ENCODE data around the gene CHCHD4. TPM values are rescaled to one million over a fixed set of nuclear protein-coding genes. Genes with fewer than 3 reads are reported as not detected.
A peak's percentile ranks its signal among the peaks of the same experiment; 100 is the strongest.

The CHCHD4 gene
- total RNA-seq, 1 donor from 2014 or later: 9.2 TPM

GRCh38 chr3:14130230-14130629, 5.6 kb upstream of the CHCHD4 start:
- Mint-ChIP-seq H3K4me3 (no peak overlapping the region), H3K36me3 (peaks cover 35% of the 10 kb centered on the region), H3K27me3 (ENCODE audit: insufficient read depth, low read depth) (no peaks in the 10 kb centered on the region), H3K4me1 (peaks cover 11% of the 10 kb centered on the region), H3K27ac (no peak overlapping the region), H3K9me3 (no peaks in the 10 kb centered on the region)
- Histone ChIP-seq H3K4me2 (no peak overlapping the region), H2AFZ (replicated peaks) (no peak overlapping the region), H3K9me3 (ENCODE audit: low read depth) (no peaks in the 10 kb centered on the region), H3K4me1 (no peaks in the 10 kb centered on the region), H3K27me3 (no peaks in the 10 kb centered on the region), H3K4me3 (no peak overlapping the region), H3K36me3 (no peaks in the 10 kb centered on the region), H4K20me1 (ENCODE audit: low read depth) (peaks cover 19% of the 10 kb centered on the region), H3K9ac (no peak overlapping the region), H3K79me2 (ENCODE audit: low read depth) (peaks cover 29% of the 10 kb centered on the region), H3K27ac (no peak overlapping the region), H3F3A (ENCODE audit: low read depth) (peaks cover 9% of the 10 kb centered on the region)
- TF ChIP-seq EZH2 (IDR thresholded peaks at IDR 0.05): no peak
- no peak for TF ChIP-seq CTCF (IDR thresholded peaks at IDR 0.05)
- TF ChIP-seq EZH2phosphoT487 (IDR thresholded peaks at IDR 0.05): no peak
- DNase-seq (ENCODE audit: low spot score): no peak

- H3K4me1 Mint-ChIP-seq: peaks cover 11% of the 10 kb centered on the region
- Histone ChIP-seq H3K9me3 (ENCODE audit: low read depth) (no peaks in the 10 kb centered on the region), H4K20me1 (ENCODE audit: low read depth) (peaks cover 19% of the 10 kb centered on the region), H3K27ac (no peak overlapping the region), H3K9ac (no peak overlapping the region), H3K4me1 (no peaks in the 10 kb centered on the region), H3K4me2 (no peak overlapping the region), H3K27me3 (no peaks in the 10 kb centered on the region), H2AFZ (replicated peaks) (no peak overlapping the region), H3K79me2 (ENCODE audit: low read depth) (peaks cover 29% of the 10 kb centered on the region), H3F3A (ENCODE audit: low read depth) (peaks cover 12% of the 10 kb centered on the region), H3K4me3 (no peak overlapping the region), H3K36me3 (no peaks in the 10 kb centered on the region)
- no peak overlapping the region for H3K27ac Mint-ChIP-seq
- H3K4me3 Mint-ChIP-seq: no peak overlapping the region
- no peaks in the 10 kb centered on the region for H3K27me3 Mint-ChIP-seq (ENCODE audit: insufficient read depth, low read depth)
- peaks cover 35% of the 10 kb centered on the region for H3K36me3 Mint-ChIP-seq
- no peak for DNase-seq (ENCODE audit: low spot score)
- no peaks in the 10 kb centered on the region for H3K9me3 Mint-ChIP-seq
- no peak for TF ChIP-seq EZH2 (IDR thresholded peaks at IDR 0.05)
- TF ChIP-seq CTCF (IDR thresholded peaks at IDR 0.05): no peak
- no peak for TF ChIP-seq EZH2phosphoT487 (IDR thresholded peaks at IDR 0.05)
Measured at GRCh38 chr3:14129296-14129695, 4.6 kb upstream of the CHCHD4 start.

- H3K4me1 Mint-ChIP-seq: peaks cover 13% of the 10 kb centered on the region
- TF ChIP-seq EZH2phosphoT487 (IDR thresholded peaks at IDR 0.05): no peak
- Histone ChIP-seq H3K4me3 (no peak overlapping the region), H3K9me3 (ENCODE audit: low read depth) (no peaks in the 10 kb centered on the region), H3K4me1 (no peaks in the 10 kb centered on the region), H2AFZ (replicated peaks) (no peak overlapping the region), H3K79me2 (ENCODE audit: low read depth) (peaks cover 29% of the 10 kb centered on the region), H3K27ac (no peak overlapping the region), H3K27me3 (peaks cover 3% of the 10 kb centered on the region), H4K20me1 (ENCODE audit: low read depth) (peaks cover 19% of the 10 kb centered on the region), H3K9ac (no peak overlapping the region), H3K4me2 (no peak overlapping the region), H3F3A (ENCODE audit: low read depth) (peaks cover 12% of the 10 kb centered on the region), H3K36me3 (no peaks in the 10 kb centered on the region)
- H3K27me3 Mint-ChIP-seq (ENCODE audit: insufficient read depth, low read depth): no peaks in the 10 kb centered on the region
- no peak overlapping the region for H3K27ac Mint-ChIP-seq
- DNase-seq (ENCODE audit: low spot score): no peak
- H3K4me3 Mint-ChIP-seq: no peak overlapping the region
- no peaks in the 10 kb centered on the region for H3K9me3 Mint-ChIP-seq
- peaks cover 35% of the 10 kb centered on the region for H3K36me3 Mint-ChIP-seq
Measured at GRCh38 chr3:14128724-14129123, 4.1 kb upstream of the CHCHD4 start.

- peaks cover 29% of the 10 kb centered on the region for H3K79me2 ChIP-seq (ENCODE audit: low read depth)
Measured at GRCh38 chr3:14127516-14128161, 3.0 kb upstream of the CHCHD4 start.

More at GRCh38 chr3:14127516-14128161, 3.0 kb upstream of the CHCHD4 start:
- Histone ChIP-seq H3K4me1 (no peaks in the 10 kb centered on the region), H3K27ac (no peak overlapping the region), H2AFZ (replicated peaks) (no peak overlapping the region), H3K4me2 (no peak overlapping the region), H3K27me3 (peaks cover 3% of the 10 kb centered on the region), H3F3A (ENCODE audit: low read depth) (peaks cover 12% of the 10 kb centered on the region), H3K4me3 (no peak overlapping the region), H4K20me1 (ENCODE audit: low read depth) (peaks cover 19% of the 10 kb centered on the region), H3K9ac (no peak overlapping the region), H3K36me3 (no peaks in the 10 kb centered on the region), H3K9me3 (ENCODE audit: low read depth) (no peaks in the 10 kb centered on the region)
- Mint-ChIP-seq H3K27me3 (ENCODE audit: insufficient read depth, low read depth) (no peaks in the 10 kb centered on the region), H3K9me3 (no peaks in the 10 kb centered on the region), H3K36me3 (peaks cover 30% of the 10 kb centered on the region), H3K4me1 (peaks cover 20% of the 10 kb centered on the region), H3K4me3 (peak overlapping the region; percentile 30), H3K27ac (no peak overlapping the region)
- TF ChIP-seq EZH2 (IDR thresholded peaks at IDR 0.05) (no peak), EZH2phosphoT487 (IDR thresholded peaks at IDR 0.05) (no peak), CTCF (IDR thresholded peaks at IDR 0.05) (no peak)
- DNase-seq (ENCODE audit: low spot score): no peak
